GM23338 (cell line): ENCODE results near the gene PLEKHA7. TPM values are rescaled to one million over a fixed set of nuclear protein-coding genes. Genes with fewer than 3 reads are reported as not detected.

Experiments
- ATAC-seq: fragments of 200-7000 bp; cut with Tn5 transposase; 3 replicates; pipeline ENCODE4 v1.9.1; 2020
- DNase-seq: peaks from one replicate; pipeline ENCODE4 v3.0.0-alpha.2; 2015; ENCODE audit warnings: low spot score
- H2AFZ ChIP-seq: fragments of 200-600 bp; sonication (generic); 2 replicates; pipeline ENCODE4 v1.8.0; 2016; ENCODE audit warnings: antibody characterized with exemption, mild to moderate bottlenecking, moderate library complexity
- H3F3A ChIP-seq: fragments of 200-600 bp; sonication (generic); replicated peaks from 2 replicates; pipeline ENCODE4 v1.8.0; 2017; ENCODE audit warnings: antibody characterized with exemption, mixed run types, low read depth
- H3K27ac ChIP-seq: fragments of 200-600 bp; sonication (generic); 2 replicates; pipeline ENCODE4 v1.6.1; 2016; ENCODE audit warnings: low read depth
- H3K27me3 ChIP-seq: fragments of 200-600 bp; sonication (generic); 2 replicates; pipeline ENCODE4 v1.8.0; 2016; ENCODE audit warnings: mild to moderate bottlenecking, mixed run types, moderate library complexity; ENCODE audit not compliant: insufficient read depth
- H3K36me3 ChIP-seq: fragments of 200-600 bp; sonication (generic); 2 replicates; pipeline ENCODE4 v1.8.0; 2016; ENCODE audit warnings: mild to moderate bottlenecking; ENCODE audit not compliant: insufficient read depth
- H3K4me1 ChIP-seq: fragments of 200-600 bp; sonication (generic); 2 replicates; pipeline ENCODE4 v1.8.0; 2016; ENCODE audit warnings: mild to moderate bottlenecking, moderate library complexity; ENCODE audit not compliant: insufficient read depth
- H3K4me2 ChIP-seq: fragments of 200-600 bp; sonication (generic); 2 replicates; pipeline ENCODE4 v1.7.1; 2017; ENCODE audit warnings: mixed run types
- H3K4me3 ChIP-seq: fragments of 200-600 bp; sonication (generic); 2 replicates; pipeline ENCODE4 v1.6.1; 2016; ENCODE audit warnings: mixed run types
- H3K79me2 ChIP-seq: fragments of 200-600 bp; sonication (generic); replicated peaks from 2 replicates; pipeline ENCODE4 v1.8.0; 2017; ENCODE audit warnings: mild to moderate bottlenecking; ENCODE audit not compliant: insufficient read depth
- H3K9me2 ChIP-seq: fragments of 200-600 bp; sonication (generic); 2 replicates; pipeline ENCODE4 v1.8.0; 2017; ENCODE audit not compliant: insufficient read depth
- H4K20me1 ChIP-seq: fragments of 200-600 bp; sonication (generic); replicated peaks from 2 replicates; pipeline ENCODE4 v1.8.0; 2017; ENCODE audit warnings: mild to moderate bottlenecking; ENCODE audit not compliant: insufficient read depth
- H3K27ac Mint-ChIP-seq: 2 replicates; pipeline ENCODE4 v1.8.0; 2020; ENCODE audit warnings: inconsistent platforms, mild to moderate bottlenecking, moderate library complexity, mixed read lengths
- H3K27me3 Mint-ChIP-seq: 3 replicates; pipeline ENCODE4 v1.8.0; 2022; ENCODE audit warnings: low read depth, mild to moderate bottlenecking, moderate library complexity, mixed read lengths, inconsistent platforms; ENCODE audit not compliant: insufficient read depth, poor library complexity
- H3K36me3 Mint-ChIP-seq: 3 replicates; pipeline ENCODE4 v1.8.0; 2021; ENCODE audit warnings: low read depth, mild to moderate bottlenecking, inconsistent platforms, moderate library complexity, mixed read lengths
- H3K4me1 Mint-ChIP-seq: 3 replicates; pipeline ENCODE4 v1.8.0; 2020; ENCODE audit warnings: mild to moderate bottlenecking, inconsistent platforms, mixed read lengths
- H3K4me3 Mint-ChIP-seq: 3 replicates; pipeline ENCODE4 v1.8.0; 2021; ENCODE audit warnings: moderate library complexity, mild to moderate bottlenecking, inconsistent platforms, mixed read lengths
- H3K9me3 Mint-ChIP-seq: 3 replicates; pipeline ENCODE4 v1.8.0; 2020; ENCODE audit warnings: moderate library complexity, mild to moderate bottlenecking, inconsistent platforms, mixed read lengths
- CREB1 ChIP-seq: fragments of 250-450 bp; sonication (Bioruptor Pico); IDR thresholded peaks from 2 replicates; pipeline ENCODE4 v1.5.0; 2020; ENCODE audit warnings: low read depth, mild to moderate bottlenecking, moderate library complexity
- CTCF ChIP-seq, 2 experiments: fragments of 200-600 bp in 1 of 2; sonication (generic) in 1 of 2; conservative IDR thresholded peaks; 2 replicates each; pipeline versions ENCODE4 v1.5.1 to v1.6.1; 2016 to 2017; ENCODE audit warnings: antibody characterized with exemption in 2 of 2, low read depth in 2 of 2, mild to moderate bottlenecking in 2 of 2, moderate library complexity in 1 of 2
- EZH2 ChIP-seq: fragments of 200-600 bp; sonication (generic); IDR thresholded peaks from one replicate; pipeline ENCODE4 v1.8.0; 2017; ENCODE audit warnings: antibody characterized with exemption, mild to moderate bottlenecking, low read depth; ENCODE audit not compliant: unreplicated experiment
- EZH2phosphoT487 ChIP-seq: fragments of 200-600 bp; sonication (generic); IDR thresholded peaks from one replicate; pipeline ENCODE4 v1.8.1; 2018; ENCODE audit warnings: antibody characterized with exemption; ENCODE audit not compliant: unreplicated experiment
- JUNB ChIP-seq: IDR thresholded peaks from one replicate; pipeline ENCODE4 v1.6.1; 2016; ENCODE audit warnings: antibody characterized with exemption; ENCODE audit not compliant: unreplicated experiment
- NANOG ChIP-seq: IDR thresholded peaks from 2 replicates; pipeline ENCODE4 v1.6.1; 2016; ENCODE audit warnings: antibody characterized with exemption, borderline replicate concordance
- POLR2AphosphoS5 ChIP-seq: IDR thresholded peaks from 2 replicates; pipeline ENCODE4 v1.6.1; 2016; ENCODE audit warnings: antibody characterized with exemption, low read depth
- STAT1 ChIP-seq: IDR thresholded peaks from one replicate; pipeline ENCODE4 v1.6.1; 2016; ENCODE audit warnings: antibody characterized with exemption; ENCODE audit not compliant: unreplicated experiment
- ZNF114 ChIP-seq: fragments of 250-450 bp; sonication (Bioruptor Pico); IDR thresholded peaks from 2 replicates; pipeline ENCODE4 v1.5.0; 2020; ENCODE audit warnings: mild to moderate bottlenecking, moderate library complexity
- ZNF331 ChIP-seq: fragments of 250-450 bp; sonication (Bioruptor Pico); IDR thresholded peaks from 2 replicates; pipeline ENCODE4 v1.5.0; 2020; ENCODE audit warnings: low read depth, mild to moderate bottlenecking, moderate library complexity
- polyA plus RNA-seq: library from polyadenylated mRNA; unstranded; fragments of >200 nt; fragmentation: Nextera tagmentation; extraction: Ambion mirVana; gene quantifications from 2 replicates; pipeline ENCODE4 v1.2.1, GENCODE V29; 2016
- total RNA-seq: library from RNA; depleted of rRNA; stranded (reverse); fragments of >200 nt; shearing (Covaris generic); gene quantifications from 2 replicates; pipeline ENCODE4 v1.2.3, GENCODE V29; 2014
- TF ChIP-seq, protein P1 (sequence below): IDR thresholded peaks from one replicate; pipeline ENCODE4 v1.6.1; 2018; ENCODE audit warnings: antibody characterized with exemption; ENCODE audit not compliant: unreplicated experiment
- TF ChIP-seq, protein P2 (sequence below): fragments of 250-450 bp; sonication (Bioruptor Pico); IDR thresholded peaks from 2 replicates; pipeline ENCODE4 v1.5.0; 2020; ENCODE audit warnings: mild to moderate bottlenecking, moderate library complexity
- TF ChIP-seq, protein P3 (sequence below): IDR thresholded peaks from 2 replicates; pipeline ENCODE4 v1.6.1; 2016; ENCODE audit warnings: antibody characterized with exemption

Gene PLEKHA7
- total and polyA plus RNA-seq, 2 experiments from 2014 or later, result 9.7 to 15.8 TPM

DNA sequence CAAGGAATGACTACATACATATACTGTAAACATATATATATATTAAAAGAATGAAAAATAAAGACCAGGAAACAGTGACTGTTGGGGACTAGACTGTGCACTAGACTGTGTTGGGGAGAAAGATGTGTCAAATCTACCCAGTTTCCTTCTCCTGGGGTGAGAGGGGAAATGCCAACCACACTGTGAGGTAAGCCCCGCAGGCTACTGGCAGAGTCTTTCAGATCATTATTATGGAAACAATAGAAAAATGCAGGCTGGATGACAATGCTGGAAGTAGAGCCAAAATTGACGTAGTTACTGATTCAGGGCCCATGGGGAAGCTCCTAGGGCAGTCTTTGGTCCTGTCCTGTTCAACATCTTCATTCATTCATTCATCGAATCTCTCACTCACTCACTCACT lies 174.4 kb downstream of the PLEKHA7 start:
- H3K27me3 Mint-ChIP-seq, result no peaks in the 10 kb centered on the region
- H3K9me3 Mint-ChIP-seq, result no peaks in the 10 kb centered on the region
- Histone ChIP-seq H4K20me1 (no peaks in the 10 kb centered on the region; the same call in 1 of the 2 replicates), H3F3A (no peaks in the 10 kb centered on the region), H3K27ac (no peak overlapping the region), H3K36me3 (no peaks in the 10 kb centered on the region), H3K4me2 (no peak overlapping the region), H2AFZ (no peak overlapping the region), H3K4me3 (no peak overlapping the region), H3K27me3 (no peaks in the 10 kb centered on the region), H3K79me2 (no peaks in the 10 kb centered on the region), H3K9me2 (no peaks in the 10 kb centered on the region), H3K4me1 (no peaks in the 10 kb centered on the region)
- peaks cover 10% of the 10 kb centered on the region; the same call in 2 of the 3 replicates for H3K36me3 Mint-ChIP-seq
- no peaks in the 10 kb centered on the region; the same call in 2 of the 3 replicates for H3K4me1 Mint-ChIP-seq
- no peak for DNase-seq
- TF ChIP-seq NANOG (no peak), EZH2 (no peak), ZNF331 (CRISPR knock-in tag) (no peak), STAT1 (no peak), CREB1 (no peak), POLR2AphosphoS5 (no peak), JUNB (no peak), CTCF (conservative IDR thresholded peaks at IDR 0.05; ENCODE audit: low read depth in 2 of 2) (no peak), ZNF114 (CRISPR knock-in tag) (no peak), EZH2phosphoT487 (no peak)
- TF ChIP-seq, protein P1, sequence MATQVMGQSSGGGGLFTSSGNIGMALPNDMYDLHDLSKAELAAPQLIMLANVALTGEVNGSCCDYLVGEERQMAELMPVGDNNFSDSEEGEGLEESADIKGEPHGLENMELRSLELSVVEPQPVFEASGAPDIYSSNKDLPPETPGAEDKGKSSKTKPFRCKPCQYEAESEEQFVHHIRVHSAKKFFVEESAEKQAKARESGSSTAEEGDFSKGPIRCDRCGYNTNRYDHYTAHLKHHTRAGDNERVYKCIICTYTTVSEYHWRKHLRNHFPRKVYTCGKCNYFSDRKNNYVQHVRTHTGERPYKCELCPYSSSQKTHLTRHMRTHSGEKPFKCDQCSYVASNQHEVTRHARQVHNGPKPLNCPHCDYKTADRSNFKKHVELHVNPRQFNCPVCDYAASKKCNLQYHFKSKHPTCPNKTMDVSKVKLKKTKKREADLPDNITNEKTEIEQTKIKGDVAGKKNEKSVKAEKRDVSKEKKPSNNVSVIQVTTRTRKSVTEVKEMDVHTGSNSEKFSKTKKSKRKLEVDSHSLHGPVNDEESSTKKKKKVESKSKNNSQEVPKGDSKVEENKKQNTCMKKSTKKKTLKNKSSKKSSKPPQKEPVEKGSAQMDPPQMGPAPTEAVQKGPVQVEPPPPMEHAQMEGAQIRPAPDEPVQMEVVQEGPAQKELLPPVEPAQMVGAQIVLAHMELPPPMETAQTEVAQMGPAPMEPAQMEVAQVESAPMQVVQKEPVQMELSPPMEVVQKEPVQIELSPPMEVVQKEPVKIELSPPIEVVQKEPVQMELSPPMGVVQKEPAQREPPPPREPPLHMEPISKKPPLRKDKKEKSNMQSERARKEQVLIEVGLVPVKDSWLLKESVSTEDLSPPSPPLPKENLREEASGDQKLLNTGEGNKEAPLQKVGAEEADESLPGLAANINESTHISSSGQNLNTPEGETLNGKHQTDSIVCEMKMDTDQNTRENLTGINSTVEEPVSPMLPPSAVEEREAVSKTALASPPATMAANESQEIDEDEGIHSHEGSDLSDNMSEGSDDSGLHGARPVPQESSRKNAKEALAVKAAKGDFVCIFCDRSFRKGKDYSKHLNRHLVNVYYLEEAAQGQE, result no peak
- TF ChIP-seq, protein P2, sequence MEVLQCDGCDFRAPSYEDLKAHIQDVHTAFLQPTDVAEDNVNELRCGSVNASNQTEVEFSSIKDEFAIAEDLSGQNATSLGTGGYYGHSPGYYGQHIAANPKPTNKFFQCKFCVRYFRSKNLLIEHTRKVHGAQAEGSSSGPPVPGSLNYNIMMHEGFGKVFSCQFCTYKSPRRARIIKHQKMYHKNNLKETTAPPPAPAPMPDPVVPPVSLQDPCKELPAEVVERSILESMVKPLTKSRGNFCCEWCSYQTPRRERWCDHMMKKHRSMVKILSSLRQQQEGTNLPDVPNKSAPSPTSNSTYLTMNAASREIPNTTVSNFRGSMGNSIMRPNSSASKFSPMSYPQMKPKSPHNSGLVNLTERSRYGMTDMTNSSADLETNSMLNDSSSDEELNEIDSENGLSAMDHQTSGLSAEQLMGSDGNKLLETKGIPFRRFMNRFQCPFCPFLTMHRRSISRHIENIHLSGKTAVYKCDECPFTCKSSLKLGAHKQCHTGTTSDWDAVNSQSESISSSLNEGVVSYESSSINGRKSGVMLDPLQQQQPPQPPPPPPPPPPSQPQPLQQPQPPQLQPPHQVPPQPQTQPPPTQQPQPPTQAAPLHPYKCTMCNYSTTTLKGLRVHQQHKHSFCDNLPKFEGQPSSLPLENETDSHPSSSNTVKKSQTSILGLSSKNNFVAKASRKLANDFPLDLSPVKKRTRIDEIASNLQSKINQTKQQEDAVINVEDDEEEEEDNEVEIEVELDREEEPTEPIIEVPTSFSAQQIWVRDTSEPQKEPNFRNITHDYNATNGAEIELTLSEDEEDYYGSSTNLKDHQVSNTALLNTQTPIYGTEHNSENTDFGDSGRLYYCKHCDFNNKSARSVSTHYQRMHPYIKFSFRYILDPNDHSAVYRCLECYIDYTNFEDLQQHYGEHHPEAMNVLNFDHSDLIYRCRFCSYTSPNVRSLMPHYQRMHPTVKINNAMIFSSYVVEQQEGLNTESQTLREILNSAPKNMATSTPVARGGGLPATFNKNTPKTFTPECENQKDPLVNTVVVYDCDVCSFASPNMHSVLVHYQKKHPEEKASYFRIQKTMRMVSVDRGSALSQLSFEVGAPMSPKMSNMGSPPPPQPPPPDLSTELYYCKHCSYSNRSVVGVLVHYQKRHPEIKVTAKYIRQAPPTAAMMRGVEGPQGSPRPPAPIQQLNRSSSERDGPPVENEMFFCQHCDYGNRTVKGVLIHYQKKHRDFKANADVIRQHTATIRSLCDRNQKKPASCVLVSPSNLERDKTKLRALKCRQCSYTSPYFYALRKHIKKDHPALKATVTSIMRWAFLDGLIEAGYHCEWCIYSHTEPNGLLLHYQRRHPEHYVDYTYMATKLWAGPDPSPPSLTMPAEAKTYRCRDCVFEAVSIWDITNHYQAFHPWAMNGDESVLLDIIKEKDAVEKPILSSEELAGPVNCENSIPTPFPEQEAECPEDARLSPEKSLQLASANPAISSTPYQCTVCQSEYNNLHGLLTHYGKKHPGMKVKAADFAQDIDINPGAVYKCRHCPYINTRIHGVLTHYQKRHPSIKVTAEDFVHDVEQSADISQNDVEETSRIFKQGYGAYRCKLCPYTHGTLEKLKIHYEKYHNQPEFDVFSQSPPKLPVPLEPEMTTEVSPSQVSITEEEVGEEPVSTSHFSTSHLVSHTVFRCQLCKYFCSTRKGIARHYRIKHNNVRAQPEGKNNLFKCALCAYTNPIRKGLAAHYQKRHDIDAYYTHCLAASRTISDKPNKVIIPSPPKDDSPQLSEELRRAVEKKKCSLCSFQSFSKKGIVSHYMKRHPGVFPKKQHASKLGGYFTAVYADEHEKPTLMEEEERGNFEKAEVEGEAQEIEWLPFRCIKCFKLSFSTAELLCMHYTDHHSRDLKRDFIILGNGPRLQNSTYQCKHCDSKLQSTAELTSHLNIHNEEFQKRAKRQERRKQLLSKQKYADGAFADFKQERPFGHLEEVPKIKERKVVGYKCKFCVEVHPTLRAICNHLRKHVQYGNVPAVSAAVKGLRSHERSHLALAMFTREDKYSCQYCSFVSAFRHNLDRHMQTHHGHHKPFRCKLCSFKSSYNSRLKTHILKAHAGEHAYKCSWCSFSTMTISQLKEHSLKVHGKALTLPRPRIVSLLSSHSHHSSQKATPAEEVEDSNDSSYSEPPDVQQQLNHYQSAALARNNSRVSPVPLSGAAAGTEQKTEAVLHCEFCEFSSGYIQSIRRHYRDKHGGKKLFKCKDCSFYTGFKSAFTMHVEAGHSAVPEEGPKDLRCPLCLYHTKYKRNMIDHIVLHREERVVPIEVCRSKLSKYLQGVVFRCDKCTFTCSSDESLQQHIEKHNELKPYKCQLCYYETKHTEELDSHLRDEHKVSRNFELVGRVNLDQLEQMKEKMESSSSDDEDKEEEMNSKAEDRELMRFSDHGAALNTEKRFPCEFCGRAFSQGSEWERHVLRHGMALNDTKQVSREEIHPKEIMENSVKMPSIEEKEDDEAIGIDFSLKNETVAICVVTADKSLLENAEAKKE (CRISPR knock-in tag), result no peak
- TF ChIP-seq, protein P3, sequence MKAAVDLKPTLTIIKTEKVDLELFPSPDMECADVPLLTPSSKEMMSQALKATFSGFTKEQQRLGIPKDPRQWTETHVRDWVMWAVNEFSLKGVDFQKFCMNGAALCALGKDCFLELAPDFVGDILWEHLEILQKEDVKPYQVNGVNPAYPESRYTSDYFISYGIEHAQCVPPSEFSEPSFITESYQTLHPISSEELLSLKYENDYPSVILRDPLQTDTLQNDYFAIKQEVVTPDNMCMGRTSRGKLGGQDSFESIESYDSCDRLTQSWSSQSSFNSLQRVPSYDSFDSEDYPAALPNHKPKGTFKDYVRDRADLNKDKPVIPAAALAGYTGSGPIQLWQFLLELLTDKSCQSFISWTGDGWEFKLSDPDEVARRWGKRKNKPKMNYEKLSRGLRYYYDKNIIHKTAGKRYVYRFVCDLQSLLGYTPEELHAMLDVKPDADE, result no peak
- no peak overlapping the region for H3K4me3 Mint-ChIP-seq
- no peak for ATAC-seq
- H3K27ac Mint-ChIP-seq, result no peak overlapping the region
